IPS DF 6.9 (cell line): ENCODE data around the gene RABL6.

Experiments used
- DNase-seq: peaks from one replicate; pipeline ENCODE4 v3.0.0-alpha.2; 2013; ENCODE audit warnings: low read depth, low spot score
- H3K27ac ChIP-seq: one replicate; pipeline ENCODE4 v1.5.1; 2013; ENCODE audit warnings: low read length, control low read depth
- H3K27me3 ChIP-seq: 2 replicates; pipeline ENCODE4 v1.6.1; 2013; ENCODE audit warnings: mild to moderate bottlenecking, low read length; ENCODE audit not compliant: control insufficient read depth, insufficient read depth
- H3K36me3 ChIP-seq: 2 replicates; pipeline ENCODE4 v1.6.1; 2013; ENCODE audit warnings: low read length; ENCODE audit not compliant: control insufficient read depth, insufficient read depth
- H3K4me1 ChIP-seq: 2 replicates; pipeline ENCODE4 v1.6.1; 2013; ENCODE audit warnings: low read length; ENCODE audit not compliant: control insufficient read depth, insufficient read depth
- H3K4me3 ChIP-seq: 2 replicates; pipeline ENCODE4 v1.5.1; 2013; ENCODE audit warnings: mild to moderate bottlenecking, low read length
- H3K9me3 ChIP-seq: 2 replicates; pipeline ENCODE4 v1.6.1; 2013; ENCODE audit warnings: low read length, inconsistent platforms; ENCODE audit not compliant: control insufficient read depth, insufficient read depth
- WGBS: extraction: QIAGEN DNeasy Blood & Tissue Kit; methylation state at CpG from one replicate; pipeline ENCODE4 v1.1.7; 2013; ENCODE audit warnings: mixed read lengths, missing lambda C conversion rate; ENCODE audit not compliant: insufficient read length, insufficient coverage; 5-methylcytosine and 5-hydroxymethylcytosine counted together

The RABL6 gene

GRCh38 chr9:136856079-136856476 is 48.3 kb downstream of the RABL6 start:
- Histone ChIP-seq H3K27ac (no peak overlapping the region), H3K36me3 (peaks cover 3% of the 10 kb centered on the region; the same call in 1 of the 2 replicates), H3K27me3 (no peaks in the 10 kb centered on the region), H3K9me3 (no peaks in the 10 kb centered on the region), H3K4me1 (no peaks in the 10 kb centered on the region), H3K4me3 (no peak overlapping the region)
- no CpG with 5 or more reads among the region's 15 CpGs for WGBS
- no peak for DNase-seq

GRCh38 chr9:136856541-136857141 is 48.9 kb downstream of the RABL6 start:
- no peaks in the 10 kb centered on the region for H3K9me3 ChIP-seq
- WGBS, result no CpG with 5 or more reads among the region's 14 CpGs
- DNase-seq, result no peak
- no peaks in the 10 kb centered on the region for H3K4me1 ChIP-seq
- H3K27me3 ChIP-seq, result no peaks in the 10 kb centered on the region
- H3K4me3 ChIP-seq, result no peak overlapping the region
- H3K27ac ChIP-seq, result no peak overlapping the region
- H3K36me3 ChIP-seq, result peaks cover 8% of the 10 kb centered on the region

GRCh38 chr9:136857166-136857565 is 49.4 kb downstream of the RABL6 start:
- DNase-seq, result no peak
- H3K9me3 ChIP-seq, result no peaks in the 10 kb centered on the region
- WGBS, result no CpG with 5 or more reads among the region's 19 CpGs
- H3K27me3 ChIP-seq, result no peaks in the 10 kb centered on the region
- H3K4me3 ChIP-seq, result no peak overlapping the region
- peaks cover 13% of the 10 kb centered on the region for H3K36me3 ChIP-seq
- no peak overlapping the region for H3K27ac ChIP-seq
- no peaks in the 10 kb centered on the region for H3K4me1 ChIP-seq

- no CpG with 5 or more reads among the region's 29 CpGs for WGBS
- peaks cover 19% of the 10 kb centered on the region for H3K36me3 ChIP-seq
- DNase-seq, result no peak
- H3K9me3 ChIP-seq, result no peaks in the 10 kb centered on the region
- no peaks in the 10 kb centered on the region for H3K4me1 ChIP-seq
- H3K4me3 ChIP-seq, result no peak overlapping the region
- H3K27me3 ChIP-seq, result no peaks in the 10 kb centered on the region
- no peak overlapping the region for H3K27ac ChIP-seq
Observed at GRCh38 chr9:136857581-136858412, 50.0 kb downstream of the RABL6 start.

- no peaks in the 10 kb centered on the region for H3K4me1 ChIP-seq
- H3K36me3 ChIP-seq, result peaks cover 26% of the 10 kb centered on the region
- H3K27me3 ChIP-seq, result no peaks in the 10 kb centered on the region
- no peak overlapping the region for H3K4me3 ChIP-seq
- no peaks in the 10 kb centered on the region for H3K9me3 ChIP-seq
- no CpG with 5 or more reads among the region's 15 CpGs for WGBS
- no peak for DNase-seq
- H3K27ac ChIP-seq, result no peak overlapping the region
Observed at GRCh38 chr9:136858452-136858843, 50.7 kb downstream of the RABL6 start.

GRCh38 chr9:136858844-136859757 is 51.4 kb downstream of the RABL6 start:
- Histone ChIP-seq H3K9me3 (no peaks in the 10 kb centered on the region), H3K4me1 (no peaks in the 10 kb centered on the region), H3K4me3 (no peak overlapping the region), H3K36me3 (peaks cover 31% of the 10 kb centered on the region), H3K27ac (no peak overlapping the region), H3K27me3 (no peaks in the 10 kb centered on the region)
- no CpG with 5 or more reads among the region's 20 CpGs for WGBS
- no peak for DNase-seq

GRCh38 chr9:136860529-136860928 is 52.8 kb downstream of the RABL6 start:
- Histone ChIP-seq H3K9me3 (no peaks in the 10 kb centered on the region), H3K27me3 (no peaks in the 10 kb centered on the region), H3K4me1 (peaks cover 2% of the 10 kb centered on the region; the same call in 1 of the 2 replicates), H3K36me3 (peaks cover 31% of the 10 kb centered on the region), H3K27ac (no peak overlapping the region), H3K4me3 (no peak overlapping the region)
- DNase-seq, result no peak
- WGBS, result no CpG with 5 or more reads among the region's 9 CpGs

GRCh38 chr9:136860933-136861873 is 53.5 kb downstream of the RABL6 start:
- no peak for DNase-seq
- no peaks in the 10 kb centered on the region for H3K27me3 ChIP-seq
- no peaks in the 10 kb centered on the region for H3K9me3 ChIP-seq
- WGBS, result no CpG with 5 or more reads among the region's 22 CpGs
- H3K27ac ChIP-seq, result no peak overlapping the region
- no peak overlapping the region for H3K4me3 ChIP-seq
- peaks cover 31% of the 10 kb centered on the region for H3K36me3 ChIP-seq
- H3K4me1 ChIP-seq, result peaks cover 2% of the 10 kb centered on the region; the same call in 1 of the 2 replicates

- no peak for DNase-seq
- no peak overlapping the region for H3K4me3 ChIP-seq
- no peaks in the 10 kb centered on the region for H3K9me3 ChIP-seq
- peaks cover 31% of the 10 kb centered on the region for H3K36me3 ChIP-seq
- H3K4me1 ChIP-seq, result peaks cover 2% of the 10 kb centered on the region; the same call in 1 of the 2 replicates
- no CpG with 5 or more reads among the region's 26 CpGs for WGBS
- no peak overlapping the region for H3K27ac ChIP-seq
- H3K27me3 ChIP-seq, result no peaks in the 10 kb centered on the region
Observed at GRCh38 chr9:136861874-136862457, 54.2 kb downstream of the RABL6 start.
